GM12878 (cell line): ENCODE data around the gene ARAF. TPM values are rescaled to one million over a fixed set of nuclear protein-coding genes. Genes with fewer than 3 reads are reported as not detected.

ENCODE experiments used
- ATAC-seq: fragments of 200-7000 bp; cut with Tn5 transposase; 3 replicates; pipeline ENCODE4 v1.9.1; 2020; ENCODE audit warnings: mild to moderate bottlenecking, moderate library complexity
- BruUV-seq: library from RNA; stranded (reverse); fragments of 400-500 nt; replicated peaks from 2 replicates; lab custom pipeline; 2021; lab: Mats Ljungman, UMichigan
- CTCF ChIA-PET: fragments of 300-600 bp; sonication (Branson Sonifier 250); formaldehyde crosslinking; extraction: SDS; loops from one replicate; lab custom pipeline; 2021; ENCODE audit warnings: inconsistent platforms; lab: Yijun Ruan, JAX
- POLR2A ChIA-PET: fragments of 350-600 bp; formaldehyde crosslinking; extraction: SDS; loops from one replicate; lab custom pipeline; 2021; ENCODE audit warnings: inconsistent platforms; lab: Charles Lee
- RAD21 ChIA-PET: fragments of 300-600 bp; sonication (Branson Sonifier 250); formaldehyde crosslinking; loops from one replicate; lab custom pipeline; 2023; ENCODE audit warnings: antibody characterized with exemption; ENCODE audit not compliant: unreplicated experiment; lab: Charles Lee
- SMC1A ChIA-PET: fragments of 300-600 bp; sonication (Branson Sonifier 250); formaldehyde crosslinking; loops from one replicate; lab custom pipeline; 2023; ENCODE audit not compliant: unreplicated experiment, uncharacterized antibody; lab: Charles Lee
- DNase-seq: peaks from one replicate; pipeline ENCODE4 v3.0.0-alpha.2; 2011; ENCODE audit warnings: low read depth, low spot score
- FAIRE-seq: peaks from 3 replicates; lab custom pipeline; 2011; peaks lifted over from hg19 to GRCh38; lab: Jason Lieb, UNC
- H2AFZ ChIP-seq: 2 replicates; pipeline ENCODE4 v1.6.0; 2011; ENCODE audit warnings: low read depth, low read length, control low read depth; ENCODE audit not compliant: control insufficient read depth
- H3K27ac ChIP-seq: 2 replicates; pipeline ENCODE4 v1.5.1; 2011; ENCODE audit warnings: control low read depth; ENCODE audit not compliant: control insufficient read depth, insufficient read depth
- H3K27me3 ChIP-seq, 2 experiments: replicated peaks in 1 of 2; 2 replicates each; pipeline versions ENCODE4 v1.6.0 to v1.6.1; 2011; ENCODE audit warnings: low read length in 1 of 2; ENCODE audit not compliant: control insufficient read depth in 2 of 2, insufficient read depth in 2 of 2
- H3K36me3 ChIP-seq, 2 experiments: 2 replicates each; pipeline ENCODE4 v1.5.1; 2011; ENCODE audit warnings: low read length in 1 of 2; ENCODE audit not compliant: control insufficient read depth in 2 of 2, insufficient read depth in 2 of 2
- H3K4me1 ChIP-seq: 2 replicates; pipeline ENCODE4 v1.6.1; 2011; ENCODE audit warnings: mild to moderate bottlenecking, low read length, moderate library complexity, mixed read lengths; ENCODE audit not compliant: control insufficient read depth, insufficient read depth
- H3K4me2 ChIP-seq: 2 replicates; pipeline ENCODE4 v1.6.0; 2011; ENCODE audit warnings: control low read depth; ENCODE audit not compliant: control insufficient read depth, insufficient read depth
- H3K4me3 ChIP-seq: fragments of 200-600 bp; sonication (generic); 2 replicates; pipeline ENCODE4 v1.5.1; 2016
- H3K79me2 ChIP-seq: 2 replicates; pipeline ENCODE4 v1.6.0; 2011; ENCODE audit warnings: low read length; ENCODE audit not compliant: control insufficient read depth, insufficient read depth
- H3K9ac ChIP-seq: 2 replicates; pipeline ENCODE4 v1.8.0; 2011; ENCODE audit warnings: low read length, control low read depth, mixed read lengths; ENCODE audit not compliant: control insufficient read depth, insufficient read depth
- H3K9me3 ChIP-seq: replicated peaks from 3 replicates; pipeline ENCODE4 v1.5.1; 2011; ENCODE audit warnings: mild to moderate bottlenecking, low read length; ENCODE audit not compliant: control insufficient read depth, insufficient read depth
- H4K20me1 ChIP-seq: 2 replicates; pipeline ENCODE4 v1.6.0; 2011; ENCODE audit not compliant: control insufficient read depth, insufficient read depth
- BRCA1 ChIP-seq: IDR thresholded peaks from 2 replicates; pipeline ENCODE4 v1.6.1; 2011; ENCODE audit warnings: low read depth, low read length, improper control_type of control experiment
- CBX5 ChIP-seq: sonication (generic); IDR thresholded peaks from 2 replicates; pipeline ENCODE4 v1.6.1; 2016; ENCODE audit warnings: low read depth, moderate library complexity, mild to moderate bottlenecking, inconsistent platforms
- ESRRA ChIP-seq: IDR thresholded peaks from 2 replicates; pipeline ENCODE4 v1.6.1; 2012; ENCODE audit warnings: mild to moderate bottlenecking, low read length, improper control_type of control experiment
- KAT2A ChIP-seq: conservative IDR thresholded peaks from 2 replicates; pipeline ENCODE4 v1.6.1; 2011; ENCODE audit warnings: low read depth, low read length; ENCODE audit not compliant: control insufficient read depth
- NR2F1 ChIP-seq: fragments of 450-650 bp; conservative IDR thresholded peaks from 2 replicates; pipeline ENCODE4 v1.6.1; 2017; ENCODE audit warnings: mild to moderate bottlenecking
- NRF1 ChIP-seq: conservative IDR thresholded peaks from 2 replicates; pipeline ENCODE4 v1.6.1; 2011; ENCODE audit warnings: mild to moderate bottlenecking, low read depth, low read length, improper control_type of control experiment
- RUNX3 ChIP-seq: IDR thresholded peaks from 2 replicates; pipeline ENCODE4 v1.6.1; 2012; ENCODE audit warnings: low read length, inconsistent platforms
- SMAD1 ChIP-seq: fragments of 450-650 bp; IDR thresholded peaks from 2 replicates; pipeline ENCODE4 v1.6.1; 2018; ENCODE audit warnings: mild to moderate bottlenecking, low read depth; ENCODE audit not compliant: partially characterized antibody
- SREBF2 ChIP-seq: IDR thresholded peaks from 2 replicates; pipeline ENCODE4 v1.6.1; 2012; ENCODE audit warnings: mild to moderate bottlenecking, low read length
- SRF ChIP-seq, 2 experiments: IDR thresholded peaks; 2 replicates each; pipeline ENCODE4 v1.6.1; 2011; ENCODE audit warnings: low read depth in 2 of 2, low read length in 2 of 2, mild to moderate bottlenecking in 1 of 2, moderate library complexity in 1 of 2
- SUPT20H ChIP-seq: IDR thresholded peaks from 2 replicates; pipeline ENCODE4 v1.6.1; 2011; ENCODE audit warnings: low read depth, mild to moderate bottlenecking, low read length, moderate library complexity, borderline replicate concordance; ENCODE audit not compliant: control insufficient read depth
- TAF1 ChIP-seq: IDR thresholded peaks from 2 replicates; pipeline ENCODE4 v1.6.1; 2011; ENCODE audit warnings: mild to moderate bottlenecking, low read depth, low read length, borderline replicate concordance
- WGBS: methylation state at CpG from one replicate; pipeline ENCODE4 v1.1.6; 2016; ENCODE audit warnings: low lambda C conversion rate; ENCODE audit not compliant: insufficient replicate concordance, insufficient coverage; ENCODE audit errors: missing lambda C conversion rate; 5-methylcytosine and 5-hydroxymethylcytosine counted together
- in situ Hi-C: fragments of 300-500 bp; cut with MboI; formaldehyde crosslinking; loops from 9 replicates; pipeline ENCODE4 v1.14.3; 2018; ENCODE audit warnings: mixed read lengths
- intact Hi-C: fragments of 100-400 bp; cut with micrococcal nuclease; formaldehyde crosslinking; loops from one replicate; pipeline ENCODE4 v1.14.2; 2022; ENCODE audit not compliant: unreplicated experiment
- polyA plus RNA-seq, 11 experiments: library from polyadenylated mRNA; depleted of rRNA in 4 of 11; unstranded in 6 of 11; stranded (reverse) in 5 of 11; fragments of >200 nt; fragmentation: Nextera tagmentation in 4 of 11; fragmentation: Illumina TruSeq in 1 of 11; extraction: Ambion mirVana in 4 of 11; extraction: Trizol in 1 of 11; gene quantifications; 1 replicate in 1 of 11; 2 replicates in 10 of 11; pipeline versions ENCODE4 v1.2.1 to v1.2.3, GENCODE V29; 2011 to 2016; ENCODE audit warnings: inconsistent platforms in 2 of 11, missing spikeins in 2 of 11, low read depth in 1 of 11
- total RNA-seq, 4 experiments: library from RNA; depleted of rRNA in 3 of 4; stranded (reverse); fragments of >200 nt in 3 of 4; fragmentation: Illumina TruSeq in 1 of 4; extraction: Trizol in 1 of 4; gene quantifications; 2 replicates each; pipeline versions ENCODE4 v1.2.1 to v1.2.3, GENCODE V29; 2013 to 2021
- TF ChIP-seq, protein P1 (sequence below): fragments of 450-650 bp; IDR thresholded peaks from 2 replicates; pipeline ENCODE4 v1.6.1; 2016; ENCODE audit warnings: mild to moderate bottlenecking, moderate library complexity, borderline replicate concordance
- TF ChIP-seq, protein P2 (sequence below): fragments of 450-650 bp; formaldehyde crosslinking; IDR thresholded peaks from 2 replicates; pipeline ENCODE4 v1.4.0; 2022; ENCODE audit warnings: mild to moderate bottlenecking, moderate library complexity

ARAF gene
- total and polyA plus RNA-seq, 10 of the 15 experiments (the other 5 are each of a cell fraction or from before 2014, with no cell fraction given): 5.0 to 79.2 (median 39.1) TPM

DNA sequence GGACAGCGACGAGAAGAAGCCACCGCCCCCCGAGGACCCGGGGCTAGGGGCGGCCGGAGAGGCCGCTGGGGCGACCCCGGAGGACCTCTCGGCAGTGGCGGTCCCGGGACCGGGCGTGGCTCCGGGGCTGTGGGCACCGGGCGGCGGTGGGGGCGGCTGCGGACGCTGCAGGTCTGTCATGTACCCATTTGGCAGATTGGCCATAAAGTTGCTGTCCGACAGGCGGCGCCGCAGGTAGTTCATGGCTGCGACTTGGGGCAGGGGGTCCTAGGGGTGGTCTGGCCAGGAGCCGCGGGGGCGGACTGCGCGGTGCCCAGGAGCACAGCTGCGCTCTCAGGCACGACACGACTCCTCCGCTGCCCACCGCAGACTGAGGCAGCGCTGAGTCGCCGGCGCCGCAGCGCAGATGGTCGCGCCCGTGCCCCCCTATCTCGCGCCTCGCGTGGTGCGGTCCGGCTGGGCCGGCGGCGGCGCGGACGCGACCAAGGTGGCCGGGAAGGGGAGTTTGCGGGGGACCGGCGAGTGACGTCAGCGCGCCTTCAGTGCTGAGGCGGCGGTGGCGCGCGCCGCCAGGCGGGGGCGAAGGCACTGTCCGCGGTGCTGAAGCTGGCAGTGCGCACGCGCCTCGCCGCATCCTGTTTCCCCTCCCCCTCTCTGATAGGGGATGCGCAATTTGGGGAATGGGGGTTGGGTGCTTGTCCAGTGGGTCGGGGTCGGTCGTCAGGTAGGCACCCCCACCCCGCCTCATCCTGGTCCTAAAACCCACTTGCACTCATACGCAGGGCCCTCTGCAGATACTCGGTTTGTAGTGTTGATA lies 58.7 kb downstream of the ARAF start, which contains the start of gene SYN1 (continued):
- TF ChIP-seq, protein P1, sequence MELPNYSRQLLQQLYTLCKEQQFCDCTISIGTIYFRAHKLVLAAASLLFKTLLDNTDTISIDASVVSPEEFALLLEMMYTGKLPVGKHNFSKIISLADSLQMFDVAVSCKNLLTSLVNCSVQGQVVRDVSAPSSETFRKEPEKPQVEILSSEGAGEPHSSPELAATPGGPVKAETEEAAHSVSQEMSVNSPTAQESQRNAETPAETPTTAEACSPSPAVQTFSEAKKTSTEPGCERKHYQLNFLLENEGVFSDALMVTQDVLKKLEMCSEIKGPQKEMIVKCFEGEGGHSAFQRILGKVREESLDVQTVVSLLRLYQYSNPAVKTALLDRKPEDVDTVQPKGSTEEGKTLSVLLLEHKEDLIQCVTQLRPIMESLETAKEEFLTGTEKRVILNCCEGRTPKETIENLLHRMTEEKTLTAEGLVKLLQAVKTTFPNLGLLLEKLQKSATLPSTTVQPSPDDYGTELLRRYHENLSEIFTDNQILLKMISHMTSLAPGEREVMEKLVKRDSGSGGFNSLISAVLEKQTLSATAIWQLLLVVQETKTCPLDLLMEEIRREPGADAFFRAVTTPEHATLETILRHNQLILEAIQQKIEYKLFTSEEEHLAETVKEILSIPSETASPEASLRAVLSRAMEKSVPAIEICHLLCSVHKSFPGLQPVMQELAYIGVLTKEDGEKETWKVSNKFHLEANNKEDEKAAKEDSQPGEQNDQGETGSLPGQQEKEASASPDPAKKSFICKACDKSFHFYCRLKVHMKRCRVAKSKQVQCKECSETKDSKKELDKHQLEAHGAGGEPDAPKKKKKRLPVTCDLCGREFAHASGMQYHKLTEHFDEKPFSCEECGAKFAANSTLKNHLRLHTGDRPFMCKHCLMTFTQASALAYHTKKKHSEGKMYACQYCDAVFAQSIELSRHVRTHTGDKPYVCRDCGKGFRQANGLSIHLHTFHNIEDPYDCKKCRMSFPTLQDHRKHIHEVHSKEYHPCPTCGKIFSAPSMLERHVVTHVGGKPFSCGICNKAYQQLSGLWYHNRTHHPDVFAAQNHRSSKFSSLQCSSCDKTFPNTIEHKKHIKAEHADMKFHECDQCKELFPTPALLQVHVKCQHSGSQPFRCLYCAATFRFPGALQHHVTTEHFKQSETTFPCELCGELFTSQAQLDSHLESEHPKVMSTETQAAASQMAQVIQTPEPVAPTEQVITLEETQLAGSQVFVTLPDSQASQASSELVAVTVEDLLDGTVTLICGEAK: no peak
- TF ChIP-seq RUNX3: peak; percentile 37
- TF ChIP-seq, all 136 proteins: peak for 33

DNA sequence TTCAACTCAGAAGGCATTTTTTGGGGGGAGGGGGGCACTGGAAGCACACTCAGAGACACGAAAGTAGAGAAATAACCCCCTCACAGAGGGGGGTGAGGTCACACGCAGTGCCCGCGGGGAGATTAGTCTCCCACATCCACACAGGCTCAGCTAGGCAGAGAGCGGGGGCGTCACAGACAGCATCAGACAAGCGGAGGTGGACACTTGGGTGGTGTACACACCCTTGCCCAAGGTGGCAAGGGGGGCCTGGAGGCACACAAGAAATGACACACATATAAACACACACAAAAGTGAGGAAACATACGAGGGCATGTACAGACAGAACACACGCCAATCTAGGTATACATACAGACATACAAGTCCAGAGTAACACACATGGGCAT lies 59.3 kb downstream of the ARAF start:
- WGBS: 56% methylated on average over 9 of the region's 9 CpGs
- no TSS peak for BruUV-seq
- CTCF ChIA-PET: no interaction called here
- no peaks in the 10 kb centered on the region; the same call in 1 of the 2 replicates for H4K20me1 ChIP-seq
- SMC1A ChIA-PET: no interaction called here
- no peak overlapping the region for H3K9ac ChIP-seq
- no peaks in the 10 kb centered on the region; the same call in 2 of the 3 replicates for H3K9me3 ChIP-seq
- no peak overlapping the region for H3K4me2 ChIP-seq
- FAIRE-seq: no peak
- ATAC-seq: no peak
- POLR2A ChIA-PET: no interaction called here
- in situ Hi-C loops: no loop called here
- no peaks in the 10 kb centered on the region for H3K27me3 ChIP-seq
- H3K36me3 ChIP-seq: no peaks in the 10 kb centered on the region
- H2AFZ ChIP-seq: no peak overlapping the region
- H3K79me2 ChIP-seq: no peaks in the 10 kb centered on the region
- no peaks in the 10 kb centered on the region for H3K4me1 ChIP-seq
- RAD21 ChIA-PET: no interaction called here
- DNase-seq: no peak
- intact Hi-C loops: no loop called here
- no peak overlapping the region for H3K4me3 ChIP-seq
- H3K27ac ChIP-seq: no peak overlapping the region
- TF ChIP-seq, protein P2, sequence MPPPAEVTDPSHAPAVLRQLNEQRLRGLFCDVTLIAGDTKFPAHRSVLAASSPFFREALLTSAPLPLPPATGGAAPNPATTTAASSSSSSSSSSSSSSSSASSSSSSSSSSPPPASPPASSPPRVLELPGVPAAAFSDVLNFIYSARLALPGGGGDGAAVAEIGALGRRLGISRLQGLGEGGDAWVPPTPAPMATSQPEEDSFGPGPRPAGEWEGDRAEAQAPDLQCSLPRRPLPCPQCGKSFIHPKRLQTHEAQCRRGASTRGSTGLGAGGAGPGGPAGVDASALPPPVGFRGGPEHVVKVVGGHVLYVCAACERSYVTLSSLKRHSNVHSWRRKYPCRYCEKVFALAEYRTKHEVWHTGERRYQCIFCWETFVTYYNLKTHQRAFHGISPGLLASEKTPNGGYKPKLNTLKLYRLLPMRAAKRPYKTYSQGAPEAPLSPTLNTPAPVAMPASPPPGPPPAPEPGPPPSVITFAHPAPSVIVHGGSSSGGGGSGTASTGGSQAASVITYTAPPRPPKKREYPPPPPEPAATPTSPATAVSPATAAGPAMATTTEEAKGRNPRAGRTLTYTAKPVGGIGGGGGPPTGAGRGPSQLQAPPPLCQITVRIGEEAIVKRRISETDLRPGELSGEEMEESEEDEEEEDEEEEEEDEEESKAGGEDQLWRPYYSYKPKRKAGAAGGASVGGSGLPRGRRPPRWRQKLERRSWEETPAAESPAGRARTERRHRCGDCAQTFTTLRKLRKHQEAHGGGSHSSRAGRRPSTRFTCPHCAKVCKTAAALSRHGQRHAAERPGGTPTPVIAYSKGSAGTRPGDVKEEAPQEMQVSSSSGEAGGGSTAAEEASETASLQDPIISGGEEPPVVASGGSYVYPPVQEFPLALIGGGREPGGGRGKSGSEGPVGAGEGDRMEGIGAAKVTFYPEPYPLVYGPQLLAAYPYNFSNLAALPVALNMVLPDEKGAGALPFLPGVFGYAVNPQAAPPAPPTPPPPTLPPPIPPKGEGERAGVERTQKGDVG (CRISPR knock-in tag): no peak
- TF ChIP-seq NR2F1: no peak
- TF ChIP-seq SMAD1: no peak
- no peak for TF ChIP-seq SREBF2
- no peak for TF ChIP-seq BRCA1
- no peak for TF ChIP-seq SRF (IDR thresholded peaks at IDR 0.05; ENCODE audit: low read depth in 2 of 2, low read length in 2 of 2)
- no peak for TF ChIP-seq TAF1
- TF ChIP-seq CBX5: no peak
- no peak for TF ChIP-seq NRF1
- no peak for TF ChIP-seq SUPT20H
- TF ChIP-seq ESRRA: no peak
- no peak for TF ChIP-seq KAT2A
